ENCODE results near the gene C19orf33.

C19orf33 gene

DNA sequence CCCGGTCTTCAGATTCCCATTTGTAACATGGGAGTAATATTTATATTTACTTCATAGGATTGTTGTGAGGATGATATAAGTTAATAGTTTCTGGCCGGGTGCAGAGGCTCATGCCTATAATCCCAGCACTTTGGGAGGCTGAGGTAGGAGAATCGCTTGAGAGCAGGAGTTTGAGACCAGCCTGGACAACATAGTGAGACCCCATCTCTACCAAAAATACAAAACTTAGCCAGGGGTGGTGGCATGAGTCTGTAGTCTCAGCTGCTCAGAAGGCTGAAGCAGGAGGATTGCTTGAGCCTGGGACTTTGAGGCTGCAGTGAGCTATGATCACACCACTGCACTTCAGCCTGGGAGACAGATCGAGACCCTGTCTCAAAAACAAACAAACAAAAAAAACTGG, 42.8 kb downstream of the C19orf33 start:
- no peak for DNase-seq

- no peak for DNase-seq
Measured at GRCh38 chr19:38350883-38351282, 46.8 kb downstream of the C19orf33 start.

GRCh38 chr19:38351865-38352395, 47.9 kb downstream of the C19orf33 start:
- no peak for DNase-seq

DNA sequence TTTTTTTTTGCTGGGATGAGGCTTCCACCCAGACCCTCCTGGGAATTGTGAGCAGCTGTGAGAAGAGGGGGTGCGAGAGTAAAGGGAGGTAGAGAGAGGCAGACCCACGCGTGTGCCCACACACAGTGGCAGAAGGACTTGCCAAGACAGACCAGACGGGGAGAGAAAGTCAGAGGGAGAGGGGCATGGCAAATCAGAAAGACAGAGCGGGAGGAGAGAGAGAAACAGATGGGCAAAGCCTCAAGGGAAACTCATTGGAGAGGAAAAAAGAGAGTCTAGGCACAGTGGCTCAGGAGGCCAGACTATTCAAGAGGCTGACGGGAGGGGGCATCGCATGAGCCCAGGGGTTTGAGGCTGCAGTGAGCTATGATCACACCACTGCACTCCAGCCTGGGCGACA, 48.6 kb downstream of the C19orf33 start:
- no peak for DNase-seq

All from NCI-H1417 treated with DMSO at 0.1 percent for 48 hours (cell line).